Mesothelial cell of epicardium (in vitro differentiated cells): ENCODE results near the gene IRF8. TPM values are rescaled to one million over a fixed set of nuclear protein-coding genes. Genes with fewer than 3 reads are reported as not detected.

Experiments used
- DNase-seq, 2 experiments: peaks; one replicate each; pipeline ENCODE4 v3.0.0; 2021; ENCODE audit warnings: low spot score in 2 of 2; ENCODE audit not compliant: unreplicated experiment in 2 of 2
- H3K27ac Mint-ChIP-seq: 2 replicates; pipeline ENCODE4 v1.8.0; 2021; ENCODE audit warnings: mixed read lengths
- H3K27me3 Mint-ChIP-seq: 2 replicates; pipeline ENCODE4 v1.8.0; 2021; ENCODE audit warnings: low read depth, mixed read lengths
- H3K36me3 Mint-ChIP-seq: 2 replicates; pipeline ENCODE4 v1.8.0; 2021; ENCODE audit warnings: mixed read lengths
- H3K4me1 Mint-ChIP-seq: 2 replicates; pipeline ENCODE4 v1.8.0; 2021; ENCODE audit warnings: mixed read lengths
- H3K4me3 Mint-ChIP-seq: 2 replicates; pipeline ENCODE4 v1.8.0; 2021; ENCODE audit warnings: mild to moderate bottlenecking, moderate library complexity, mixed read lengths
- H3K9me3 Mint-ChIP-seq: 2 replicates; pipeline ENCODE4 v1.8.0; 2021; ENCODE audit warnings: mixed read lengths
- CTCF ChIP-seq: fragments of 200-600 bp; sonication (generic); IDR thresholded peaks from one replicate; pipeline ENCODE4 v1.5.0; 2021; ENCODE audit warnings: antibody characterized with exemption; ENCODE audit not compliant: unreplicated experiment
- total RNA-seq: library from RNA; stranded (reverse); gene quantifications from 3 replicates; pipeline ENCODE4 v1.2.1, GENCODE V29; 2021

Gene IRF8
- total RNA-seq, 1 donor from 2014 or later: 5.8 TPM

- no peak overlapping the region for H3K27ac Mint-ChIP-seq
- H3K9me3 Mint-ChIP-seq: no peaks in the 10 kb centered on the region
- H3K4me1 Mint-ChIP-seq: peaks cover 8% of the 10 kb centered on the region
- H3K36me3 Mint-ChIP-seq: no peaks in the 10 kb centered on the region
- DNase-seq: peak in 1 of 2 experiments; percentile 33
- TF ChIP-seq CTCF: no peak
- no peak overlapping the region for H3K4me3 Mint-ChIP-seq
- H3K27me3 Mint-ChIP-seq: peaks cover 57% of the 10 kb centered on the region
Observed at GRCh38 chr16:85891033-85891775, 7.8 kb upstream of the IRF8 start.

- no peaks in the 10 kb centered on the region for H3K9me3 Mint-ChIP-seq
- DNase-seq: peak in 1 of 2 experiments; percentile 29
- no peaks in the 10 kb centered on the region for H3K36me3 Mint-ChIP-seq
- peaks cover 55% of the 10 kb centered on the region for H3K27me3 Mint-ChIP-seq
- H3K4me3 Mint-ChIP-seq: no peak overlapping the region
- H3K27ac Mint-ChIP-seq: no peak overlapping the region
- peaks cover 8% of the 10 kb centered on the region for H3K4me1 Mint-ChIP-seq
- TF ChIP-seq CTCF: no peak
Observed at GRCh38 chr16:85891776-85892166, 7.2 kb upstream of the IRF8 start.

DNA sequence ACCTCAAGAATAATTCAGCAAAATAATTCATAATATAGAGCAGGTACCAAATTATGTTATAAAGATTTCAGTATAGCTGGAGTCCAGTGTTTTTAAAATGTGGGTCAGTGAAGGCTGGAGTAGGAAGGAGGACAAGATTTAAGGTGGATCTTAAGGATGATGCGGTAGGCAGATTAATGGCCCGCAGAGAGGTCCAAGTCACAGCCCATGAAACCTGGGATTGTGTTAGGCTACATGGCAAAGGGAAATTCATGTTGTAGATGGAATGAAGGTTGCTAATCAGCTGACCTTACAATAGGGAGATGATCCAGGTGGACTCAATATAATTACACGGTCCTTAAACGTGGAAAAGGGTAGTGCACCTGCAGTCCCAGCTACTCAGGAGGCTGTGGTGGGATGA, 6.2 kb upstream of the IRF8 start:
- Mint-ChIP-seq H3K4me3 (no peak overlapping the region), H3K9me3 (no peaks in the 10 kb centered on the region), H3K27ac (no peak overlapping the region), H3K27me3 (peaks cover 57% of the 10 kb centered on the region), H3K4me1 (peaks cover 8% of the 10 kb centered on the region), H3K36me3 (no peaks in the 10 kb centered on the region)
- DNase-seq: no peak
- no peak for TF ChIP-seq CTCF

- no peak for TF ChIP-seq CTCF
- peak in 1 of 2 experiments; percentile 17 for DNase-seq
- H3K27me3 Mint-ChIP-seq: peaks cover 64% of the 10 kb centered on the region
- no peak overlapping the region for H3K4me3 Mint-ChIP-seq
- no peaks in the 10 kb centered on the region for H3K9me3 Mint-ChIP-seq
- no peak overlapping the region for H3K27ac Mint-ChIP-seq
- peaks cover 12% of the 10 kb centered on the region for H3K4me1 Mint-ChIP-seq
- H3K36me3 Mint-ChIP-seq: no peaks in the 10 kb centered on the region
Observed at GRCh38 chr16:85894266-85894665, 4.7 kb upstream of the IRF8 start.

DNA sequence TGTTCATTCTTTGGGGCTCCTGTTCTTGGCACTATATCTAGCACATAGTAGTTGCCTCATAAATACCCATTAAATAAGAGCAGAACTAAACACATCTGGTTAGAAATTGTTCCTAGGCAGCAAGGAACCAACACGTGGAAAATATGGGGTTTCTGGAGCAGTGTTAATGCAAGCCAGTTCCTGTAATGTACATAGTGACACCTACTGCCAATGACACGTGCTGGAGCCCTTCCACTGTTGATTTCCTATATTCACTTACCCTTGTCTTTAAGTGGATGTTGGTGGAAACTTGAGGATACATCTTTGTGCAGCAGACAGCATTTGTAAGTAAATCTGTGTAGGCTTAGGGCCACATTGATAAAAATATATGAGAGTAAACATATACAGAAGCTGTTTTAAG, 1.6 kb upstream of the IRF8 start:
- TF ChIP-seq CTCF: no peak
- no peaks in the 10 kb centered on the region for H3K36me3 Mint-ChIP-seq
- no peak overlapping the region for H3K27ac Mint-ChIP-seq
- no peak overlapping the region for H3K4me3 Mint-ChIP-seq
- no peaks in the 10 kb centered on the region for H3K9me3 Mint-ChIP-seq
- H3K4me1 Mint-ChIP-seq: peaks cover 13% of the 10 kb centered on the region
- H3K27me3 Mint-ChIP-seq: peaks cover 81% of the 10 kb centered on the region
- DNase-seq: no peak
